ENCODE measurements around the gene ACOT7.

ACOT7 gene

DNA sequence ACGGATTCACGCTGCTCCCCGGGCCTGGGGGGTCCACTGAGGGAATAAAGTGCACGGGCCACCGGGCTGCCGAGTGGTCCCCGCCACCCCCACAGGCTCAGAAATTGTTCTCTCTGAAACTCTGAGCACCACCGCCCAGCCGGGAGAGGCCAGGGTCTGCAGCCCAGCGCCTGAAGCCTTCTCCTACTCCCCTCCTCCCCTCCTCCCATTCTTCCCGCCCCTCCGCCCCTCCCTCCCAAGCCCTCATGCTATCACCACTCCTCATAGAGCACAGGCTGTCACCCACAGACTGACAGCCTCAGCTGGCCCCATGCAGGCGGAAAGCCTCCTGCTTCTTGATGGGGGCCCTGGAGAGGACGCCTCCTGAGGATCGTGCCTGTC is 132.0 kb downstream of the ACOT7 start:
- TF ChIP-seq, protein P1, sequence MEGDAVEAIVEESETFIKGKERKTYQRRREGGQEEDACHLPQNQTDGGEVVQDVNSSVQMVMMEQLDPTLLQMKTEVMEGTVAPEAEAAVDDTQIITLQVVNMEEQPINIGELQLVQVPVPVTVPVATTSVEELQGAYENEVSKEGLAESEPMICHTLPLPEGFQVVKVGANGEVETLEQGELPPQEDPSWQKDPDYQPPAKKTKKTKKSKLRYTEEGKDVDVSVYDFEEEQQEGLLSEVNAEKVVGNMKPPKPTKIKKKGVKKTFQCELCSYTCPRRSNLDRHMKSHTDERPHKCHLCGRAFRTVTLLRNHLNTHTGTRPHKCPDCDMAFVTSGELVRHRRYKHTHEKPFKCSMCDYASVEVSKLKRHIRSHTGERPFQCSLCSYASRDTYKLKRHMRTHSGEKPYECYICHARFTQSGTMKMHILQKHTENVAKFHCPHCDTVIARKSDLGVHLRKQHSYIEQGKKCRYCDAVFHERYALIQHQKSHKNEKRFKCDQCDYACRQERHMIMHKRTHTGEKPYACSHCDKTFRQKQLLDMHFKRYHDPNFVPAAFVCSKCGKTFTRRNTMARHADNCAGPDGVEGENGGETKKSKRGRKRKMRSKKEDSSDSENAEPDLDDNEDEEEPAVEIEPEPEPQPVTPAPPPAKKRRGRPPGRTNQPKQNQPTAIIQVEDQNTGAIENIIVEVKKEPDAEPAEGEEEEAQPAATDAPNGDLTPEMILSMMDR (IDR thresholded peaks at IDR 0.05; ENCODE audit: low read depth, low read length): no peak
- peak overlapping the region; percentile 35 for H3K4me3 ChIP-seq (ENCODE audit: low read depth, low read length)
- DNase-seq (ENCODE audit: low read depth, low spot score): no peak
- in situ Hi-C loops (cut with HindIII; ENCODE audit: low sequenced_read_pairs): no loop called here

DNA sequence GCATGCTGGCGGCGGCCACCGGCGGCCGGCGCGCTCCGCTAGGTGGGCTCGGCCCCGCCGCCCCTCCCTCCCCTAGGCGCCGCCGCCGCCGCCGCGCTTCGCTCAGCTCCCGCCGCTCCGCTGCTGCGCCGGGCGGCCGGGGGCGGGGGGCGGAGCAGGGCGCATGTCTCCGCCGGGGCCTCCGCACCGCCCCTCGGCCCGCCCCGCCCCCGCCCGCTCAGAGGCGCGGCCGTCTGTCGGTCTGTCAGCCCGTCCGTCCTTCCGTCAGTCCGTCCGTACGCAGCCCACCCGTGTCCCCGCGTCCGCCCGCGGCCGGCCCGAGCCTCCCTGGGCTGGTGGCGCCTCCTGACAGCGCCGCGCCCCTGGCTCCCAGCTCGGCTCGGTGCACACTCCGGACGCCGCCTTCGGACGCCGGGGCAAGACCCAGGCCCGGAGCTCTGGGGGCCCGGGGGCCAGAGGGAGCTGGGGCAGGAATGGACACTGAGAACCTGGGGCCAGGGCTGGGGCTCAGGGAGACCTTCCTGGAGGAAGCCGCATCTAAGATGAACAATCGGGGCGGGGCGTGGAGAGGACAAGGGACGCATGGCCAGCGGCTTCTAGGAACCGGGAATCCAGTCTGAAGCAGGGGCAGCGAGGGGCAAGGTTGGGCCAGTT is 132.5 kb downstream of the ACOT7 start, which contains the start of gene GPR153:
Gene GPR153 (minus strand): TSS at position 138 of the 654 bp plus-strand sequence. CDS start 6,193 bp downstream, outside the sequence.
- in situ Hi-C loops (cut with HindIII; ENCODE audit: low sequenced_read_pairs): no loop called here
- TF ChIP-seq, protein P1 (IDR thresholded peaks at IDR 0.05; ENCODE audit: low read depth, low read length): no peak
- peak; percentile 25 for DNase-seq (ENCODE audit: low read depth, low spot score)
- H3K4me3 ChIP-seq (ENCODE audit: low read depth, low read length): peak within 1 kb of the TSS; percentile 46

DNA sequence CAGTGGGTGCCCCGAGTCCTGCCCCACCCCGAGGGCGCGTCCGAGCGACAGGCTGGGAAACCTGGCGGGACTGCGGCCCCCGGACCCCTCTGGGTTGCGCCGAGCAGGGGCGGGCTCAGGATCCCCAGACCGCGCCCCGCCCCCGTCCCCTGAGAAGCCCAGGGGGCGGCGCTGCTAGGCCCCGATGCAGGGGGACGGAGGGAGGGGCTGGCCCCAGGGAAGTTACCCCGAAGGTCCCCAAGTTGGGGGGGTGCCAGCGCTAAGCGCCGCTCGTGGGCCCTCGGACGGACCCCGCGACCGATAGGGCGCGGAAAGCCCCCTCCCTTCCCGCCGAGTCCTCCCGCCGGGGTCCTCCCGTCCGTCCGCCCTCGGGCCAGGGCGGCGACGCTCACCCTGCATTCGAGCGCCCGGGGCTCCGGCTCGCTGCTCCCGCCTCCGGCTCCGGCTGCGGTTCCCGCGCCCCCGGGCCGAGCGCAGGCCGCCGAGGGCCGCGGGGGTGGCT is 133.1 kb downstream of the ACOT7 start:
- TF ChIP-seq, protein P1 (IDR thresholded peaks at IDR 0.05; ENCODE audit: low read depth, low read length): no peak
- peak overlapping the region; percentile 46 for H3K4me3 ChIP-seq (ENCODE audit: low read depth, low read length)
- in situ Hi-C loops (cut with HindIII; ENCODE audit: low sequenced_read_pairs): no loop called here
- no peak for DNase-seq (ENCODE audit: low read depth, low spot score)

DNA sequence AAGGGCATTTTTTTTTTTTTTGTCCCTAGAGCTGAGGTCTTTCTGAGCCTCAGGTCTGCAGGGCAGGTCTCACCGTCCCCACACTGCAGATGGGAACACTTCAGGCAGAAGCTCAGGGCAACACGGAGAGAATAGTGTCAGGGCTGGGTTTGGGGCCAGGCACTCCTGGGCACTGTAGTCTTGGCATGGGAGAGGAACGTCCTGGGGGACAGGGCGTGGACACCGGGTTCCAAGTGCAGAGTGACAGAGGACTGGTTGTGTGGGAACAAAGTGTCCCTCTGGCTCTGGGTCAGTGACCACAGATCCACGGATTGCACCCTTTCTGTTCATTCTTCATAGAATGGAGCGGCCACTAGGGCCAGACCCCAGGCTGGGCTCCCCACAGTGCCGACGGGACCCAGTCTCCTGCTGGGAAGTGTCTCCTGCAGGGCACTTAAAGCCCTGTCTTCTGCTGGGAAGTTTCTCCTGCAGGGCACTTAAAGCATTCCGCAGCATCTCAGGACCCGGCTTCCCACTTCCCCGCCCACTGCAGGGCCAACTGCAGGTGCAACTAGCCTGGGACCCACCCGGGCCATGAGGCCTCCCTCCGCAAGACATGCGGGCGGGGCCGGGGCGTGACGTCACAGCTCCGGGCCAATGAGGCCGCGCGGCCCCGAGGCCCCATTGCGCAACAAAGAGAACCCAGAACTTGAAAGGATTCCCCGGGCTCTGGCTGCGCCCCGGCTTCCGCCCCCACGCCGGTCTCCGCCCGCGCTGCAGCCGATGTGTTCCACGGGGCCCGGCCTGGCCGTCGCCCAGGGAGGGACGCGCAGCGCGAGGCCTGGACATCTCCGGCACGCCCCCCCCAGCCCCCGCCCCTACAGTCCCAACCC is 133.8 kb downstream of the ACOT7 start:
- in situ Hi-C loops (cut with HindIII; ENCODE audit: low sequenced_read_pairs): no loop called here
- DNase-seq (ENCODE audit: low read depth, low spot score): peak; percentile 68
- peak overlapping the region; percentile 46 for H3K4me3 ChIP-seq (ENCODE audit: low read depth, low read length)

DNA sequence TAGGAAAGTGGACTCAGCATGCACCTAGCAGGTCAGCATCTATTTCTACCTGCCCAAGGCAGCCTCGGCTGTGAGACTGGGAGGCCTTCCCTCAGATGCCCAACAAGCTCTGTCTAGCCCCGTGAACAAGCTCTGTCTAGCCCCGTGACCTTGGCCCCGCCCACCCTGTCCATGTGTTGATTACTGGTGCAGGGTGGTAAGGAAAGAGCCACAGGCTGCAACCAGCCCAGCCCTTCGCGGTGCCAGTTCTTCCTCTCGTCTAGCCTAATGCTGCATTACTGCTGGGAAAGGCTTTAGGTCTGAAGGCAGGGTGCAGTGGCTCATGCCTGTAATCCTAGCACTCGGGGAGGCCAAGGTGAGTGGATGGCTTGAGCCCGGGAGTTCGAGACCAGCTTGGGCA is 134.9 kb downstream of the ACOT7 start:
- TF ChIP-seq, protein P1 (IDR thresholded peaks at IDR 0.05; ENCODE audit: low read depth, low read length): no peak
- DNase-seq (ENCODE audit: low read depth, low spot score): no peak
- in situ Hi-C loops (cut with HindIII; ENCODE audit: low sequenced_read_pairs): no loop called here
- H3K4me3 ChIP-seq (ENCODE audit: low read depth, low read length): no peak overlapping the region

More for the DNA sequence above, 133.8 kb downstream of the ACOT7 start:
- TF ChIP-seq, protein P1 (IDR thresholded peaks at IDR 0.05; ENCODE audit: low read depth, low read length): no peak

DNA sequence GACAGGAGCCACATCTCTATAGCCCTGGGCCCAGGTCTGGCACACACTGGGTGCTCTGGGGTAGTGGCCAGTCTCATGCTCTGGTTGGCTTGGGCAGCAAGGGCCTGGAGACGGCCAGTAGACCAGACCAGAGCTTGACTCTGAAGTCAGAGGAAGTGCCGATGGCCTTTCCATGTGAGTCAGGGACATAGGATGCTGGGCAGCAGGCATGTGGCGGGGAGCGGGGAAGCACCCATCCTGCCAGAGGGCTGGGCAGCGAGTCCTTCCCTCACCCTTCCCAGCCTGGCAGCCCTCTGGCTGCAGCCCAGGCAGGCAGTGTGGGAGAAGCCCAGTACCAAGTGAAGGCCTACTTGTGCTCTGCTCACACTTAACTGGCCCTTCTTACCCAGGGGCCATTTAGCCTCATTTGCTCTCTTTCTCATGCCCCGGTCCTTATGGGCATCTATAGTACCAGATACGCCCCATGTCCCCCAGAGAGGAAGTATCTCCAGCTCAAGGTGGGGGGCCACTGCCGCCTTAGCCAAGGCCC is 136.0 kb downstream of the ACOT7 start:
- TF ChIP-seq, protein P1 (IDR thresholded peaks at IDR 0.05; ENCODE audit: low read depth, low read length): no peak
- H3K4me3 ChIP-seq (ENCODE audit: low read depth, low read length): no peak overlapping the region
- no peak for DNase-seq (ENCODE audit: low read depth, low spot score)
- in situ Hi-C loops (cut with HindIII; ENCODE audit: low sequenced_read_pairs): no loop called here

Data from astrocyte of the spinal cord (primary cell).